Measurements from ENCODE around the gene ATG4B. TPM values are rescaled to one million over a fixed set of nuclear protein-coding genes. Genes with fewer than 3 reads are reported as not detected.

ATG4B gene
- polyA plus RNA-seq, 1 donor from 2014 or later: 128 TPM

DNA sequence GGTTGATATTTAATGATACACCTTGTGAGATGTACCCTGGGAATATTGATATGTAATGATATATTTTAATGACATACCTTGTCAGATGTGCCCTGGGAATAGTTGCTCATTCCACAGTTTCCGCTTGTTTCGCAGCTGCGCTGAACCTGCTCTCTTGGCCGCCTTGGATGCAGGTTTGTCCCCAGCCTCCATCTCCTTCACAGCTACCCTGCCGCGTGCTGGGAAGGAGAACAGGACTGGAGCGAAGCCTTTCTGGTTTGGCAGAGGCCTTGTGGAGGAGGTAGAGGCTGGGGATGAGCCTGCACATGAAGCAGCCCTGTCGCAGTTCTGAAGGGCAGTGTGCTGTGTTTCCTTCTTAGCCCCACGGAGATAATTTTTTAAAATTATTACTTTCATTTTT lies 14.6 kb downstream of the ATG4B start:
- Histone ChIP-seq H3K4me3 (ENCODE audit: low read length) (no peak overlapping the region), H2AFZ (ENCODE audit: low read depth, low read length) (no peak overlapping the region), H4K20me1 (ENCODE audit: insufficient read depth) (no peaks in the 10 kb centered on the region), H3K27me3 (ENCODE audit: insufficient read depth, low read depth, low read length) (no peaks in the 10 kb centered on the region), H3K79me2 (replicated peaks; ENCODE audit: insufficient read depth, low read length) (peaks cover 10% of the 10 kb centered on the region), H3K4me2 (ENCODE audit: low read length) (no peak overlapping the region), H3K9ac (ENCODE audit: low read length) (no peak overlapping the region), H3K9me2 (ENCODE audit: insufficient read depth, low read length) (no peaks in the 10 kb centered on the region), H3K9me3 (ENCODE audit: low read length) (no peaks in the 10 kb centered on the region), H3K27ac (ENCODE audit: low read length) (no peak overlapping the region), H3F3A (ENCODE audit: insufficient read depth, low read length, poor library complexity, severe bottlenecking) (no peaks in the 10 kb centered on the region), H3K36me3 (ENCODE audit: insufficient read depth, low read length) (no peaks in the 10 kb centered on the region)
- TF ChIP-seq POLR2AphosphoS5 (IDR thresholded peaks at IDR 0.05) (no peak), TAF1 (IDR thresholded peaks at IDR 0.05; ENCODE audit: low read depth) (no peak), EZH2 (IDR thresholded peaks at IDR 0.05; ENCODE audit: borderline replicate concordance, insufficient read depth, low read length, poor library complexity, severe bottlenecking) (no peak), RAD21 (conservative IDR thresholded peaks at IDR 0.05) (no peak), MXI1 (conservative IDR thresholded peaks at IDR 0.05; ENCODE audit: poor library complexity, severe bottlenecking) (no peak), EP300 (conservative IDR thresholded peaks at IDR 0.05; ENCODE audit: poor library complexity, severe bottlenecking) (no peak), SMC3 (conservative IDR thresholded peaks at IDR 0.05; ENCODE audit: poor library complexity) (no peak)
- TF ChIP-seq, protein P1, sequence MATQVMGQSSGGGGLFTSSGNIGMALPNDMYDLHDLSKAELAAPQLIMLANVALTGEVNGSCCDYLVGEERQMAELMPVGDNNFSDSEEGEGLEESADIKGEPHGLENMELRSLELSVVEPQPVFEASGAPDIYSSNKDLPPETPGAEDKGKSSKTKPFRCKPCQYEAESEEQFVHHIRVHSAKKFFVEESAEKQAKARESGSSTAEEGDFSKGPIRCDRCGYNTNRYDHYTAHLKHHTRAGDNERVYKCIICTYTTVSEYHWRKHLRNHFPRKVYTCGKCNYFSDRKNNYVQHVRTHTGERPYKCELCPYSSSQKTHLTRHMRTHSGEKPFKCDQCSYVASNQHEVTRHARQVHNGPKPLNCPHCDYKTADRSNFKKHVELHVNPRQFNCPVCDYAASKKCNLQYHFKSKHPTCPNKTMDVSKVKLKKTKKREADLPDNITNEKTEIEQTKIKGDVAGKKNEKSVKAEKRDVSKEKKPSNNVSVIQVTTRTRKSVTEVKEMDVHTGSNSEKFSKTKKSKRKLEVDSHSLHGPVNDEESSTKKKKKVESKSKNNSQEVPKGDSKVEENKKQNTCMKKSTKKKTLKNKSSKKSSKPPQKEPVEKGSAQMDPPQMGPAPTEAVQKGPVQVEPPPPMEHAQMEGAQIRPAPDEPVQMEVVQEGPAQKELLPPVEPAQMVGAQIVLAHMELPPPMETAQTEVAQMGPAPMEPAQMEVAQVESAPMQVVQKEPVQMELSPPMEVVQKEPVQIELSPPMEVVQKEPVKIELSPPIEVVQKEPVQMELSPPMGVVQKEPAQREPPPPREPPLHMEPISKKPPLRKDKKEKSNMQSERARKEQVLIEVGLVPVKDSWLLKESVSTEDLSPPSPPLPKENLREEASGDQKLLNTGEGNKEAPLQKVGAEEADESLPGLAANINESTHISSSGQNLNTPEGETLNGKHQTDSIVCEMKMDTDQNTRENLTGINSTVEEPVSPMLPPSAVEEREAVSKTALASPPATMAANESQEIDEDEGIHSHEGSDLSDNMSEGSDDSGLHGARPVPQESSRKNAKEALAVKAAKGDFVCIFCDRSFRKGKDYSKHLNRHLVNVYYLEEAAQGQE (IDR thresholded peaks at IDR 0.05; ENCODE audit: borderline replicate concordance): no peak
- TF ChIP-seq, protein P2, sequence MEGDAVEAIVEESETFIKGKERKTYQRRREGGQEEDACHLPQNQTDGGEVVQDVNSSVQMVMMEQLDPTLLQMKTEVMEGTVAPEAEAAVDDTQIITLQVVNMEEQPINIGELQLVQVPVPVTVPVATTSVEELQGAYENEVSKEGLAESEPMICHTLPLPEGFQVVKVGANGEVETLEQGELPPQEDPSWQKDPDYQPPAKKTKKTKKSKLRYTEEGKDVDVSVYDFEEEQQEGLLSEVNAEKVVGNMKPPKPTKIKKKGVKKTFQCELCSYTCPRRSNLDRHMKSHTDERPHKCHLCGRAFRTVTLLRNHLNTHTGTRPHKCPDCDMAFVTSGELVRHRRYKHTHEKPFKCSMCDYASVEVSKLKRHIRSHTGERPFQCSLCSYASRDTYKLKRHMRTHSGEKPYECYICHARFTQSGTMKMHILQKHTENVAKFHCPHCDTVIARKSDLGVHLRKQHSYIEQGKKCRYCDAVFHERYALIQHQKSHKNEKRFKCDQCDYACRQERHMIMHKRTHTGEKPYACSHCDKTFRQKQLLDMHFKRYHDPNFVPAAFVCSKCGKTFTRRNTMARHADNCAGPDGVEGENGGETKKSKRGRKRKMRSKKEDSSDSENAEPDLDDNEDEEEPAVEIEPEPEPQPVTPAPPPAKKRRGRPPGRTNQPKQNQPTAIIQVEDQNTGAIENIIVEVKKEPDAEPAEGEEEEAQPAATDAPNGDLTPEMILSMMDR (IDR thresholded peaks at IDR 0.05; ENCODE audit: poor library complexity, severe bottlenecking): no peak

DNA sequence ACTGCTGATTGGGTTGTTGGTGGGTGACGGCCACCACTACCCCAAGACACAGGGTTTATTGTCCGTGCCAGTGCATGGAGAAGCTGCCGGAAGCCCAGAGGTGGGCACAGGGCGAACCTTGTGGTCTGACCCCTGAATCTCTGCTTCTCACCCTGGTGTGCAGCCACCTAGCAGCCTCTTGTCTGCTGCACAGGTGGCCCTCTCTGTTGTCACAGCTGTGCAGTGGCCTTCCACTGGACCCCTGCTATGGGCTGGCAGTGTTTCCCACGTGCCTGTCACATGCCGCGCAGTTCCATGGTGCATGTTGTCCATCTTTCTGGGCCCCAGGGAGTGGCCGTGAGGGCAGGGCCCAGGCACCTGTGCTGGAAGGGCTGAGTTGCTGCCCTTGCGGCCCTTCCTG lies 15.2 kb downstream of the ATG4B start:
- no peak for TF ChIP-seq POLR2AphosphoS5 (IDR thresholded peaks at IDR 0.05)
- no peak for TF ChIP-seq TAF1 (IDR thresholded peaks at IDR 0.05; ENCODE audit: low read depth)
- TF ChIP-seq EP300 (conservative IDR thresholded peaks at IDR 0.05; ENCODE audit: poor library complexity, severe bottlenecking): no peak
- no peak for TF ChIP-seq RAD21 (conservative IDR thresholded peaks at IDR 0.05)

More for the DNA sequence above, 15.2 kb downstream of the ATG4B start:
- no peaks in the 10 kb centered on the region for H3F3A ChIP-seq (ENCODE audit: insufficient read depth, low read length, poor library complexity, severe bottlenecking)
- H3K4me3 ChIP-seq (ENCODE audit: low read length): no peak overlapping the region
- H4K20me1 ChIP-seq (ENCODE audit: insufficient read depth): no peaks in the 10 kb centered on the region
- H3K4me2 ChIP-seq (ENCODE audit: low read length): no peak overlapping the region
- H3K9me2 ChIP-seq (ENCODE audit: insufficient read depth, low read length): no peaks in the 10 kb centered on the region
- H2AFZ ChIP-seq (ENCODE audit: low read depth, low read length): no peak overlapping the region
- H3K9me3 ChIP-seq (ENCODE audit: low read length): no peaks in the 10 kb centered on the region
- no peak overlapping the region for H3K9ac ChIP-seq (ENCODE audit: low read length)
- H3K27me3 ChIP-seq (ENCODE audit: insufficient read depth, low read depth, low read length): no peaks in the 10 kb centered on the region
- no peaks in the 10 kb centered on the region for H3K36me3 ChIP-seq (ENCODE audit: insufficient read depth, low read length)
- H3K27ac ChIP-seq (ENCODE audit: low read length): no peak overlapping the region
- peaks cover 10% of the 10 kb centered on the region for H3K79me2 ChIP-seq (replicated peaks; ENCODE audit: insufficient read depth, low read length)

Data from neural cell (in vitro differentiated cells).